ENCODE data around the gene ADAM19.

ADAM19 gene

DNA sequence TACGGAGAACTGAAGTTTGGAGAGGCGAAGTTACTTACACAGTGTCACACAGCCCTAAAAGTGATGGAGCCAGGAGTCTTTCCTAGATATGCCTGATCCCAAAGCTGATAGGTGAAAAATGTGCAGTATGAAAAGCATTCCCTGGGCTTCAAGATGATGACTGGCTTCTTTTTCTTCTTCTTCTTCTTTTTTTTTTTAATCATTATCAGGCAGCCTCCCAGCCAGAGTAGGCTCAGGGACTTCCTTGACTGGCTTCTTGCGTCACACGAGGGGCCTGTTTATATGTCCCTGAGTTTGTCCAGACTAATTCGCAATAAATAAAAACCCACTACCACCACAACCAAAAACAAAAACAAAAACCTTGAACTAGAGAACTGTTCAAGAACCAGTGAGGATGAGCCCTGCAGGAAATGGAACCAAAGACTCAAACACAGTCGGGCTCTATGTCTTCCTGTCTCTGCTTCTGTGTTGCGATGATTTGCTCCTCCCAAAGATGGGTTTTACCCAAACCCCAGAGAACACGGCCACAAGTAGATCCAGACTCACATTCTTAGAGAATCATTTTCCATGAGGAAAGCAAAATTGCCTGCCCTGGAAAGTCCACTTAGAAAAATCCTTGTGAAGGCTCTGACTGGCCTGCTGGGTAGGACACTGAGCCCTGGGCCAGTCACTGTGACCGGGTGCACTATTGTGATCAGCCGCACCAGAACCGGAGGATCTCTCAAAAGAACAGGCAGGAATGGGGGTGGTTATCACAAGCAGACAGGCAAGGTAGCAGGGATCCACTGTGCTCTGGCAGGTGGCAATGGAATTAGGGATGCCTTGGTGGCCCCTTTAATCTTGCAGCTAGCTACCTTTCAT is 38.0 kb upstream of the ADAM19 start:
- ChIA-PET CTCF (no interaction called here), POLR2A (no interaction called here)
- no peak for TF ChIP-seq NFRKB (IDR thresholded peaks at IDR 0.05)
- no peak for TF ChIP-seq BHLHE40 (IDR thresholded peaks at IDR 0.05; ENCODE audit: borderline replicate concordance)
- TF ChIP-seq ELF4 (IDR thresholded peaks at IDR 0.05): no peak
- no peak for TF ChIP-seq ZNF384 (IDR thresholded peaks at IDR 0.05)
- TF ChIP-seq HDGF (IDR thresholded peaks at IDR 0.05; ENCODE audit: borderline replicate concordance): no peak
- no peak for TF ChIP-seq TARDBP (IDR thresholded peaks at IDR 0.05)
- no peak for TF ChIP-seq ARNT (IDR thresholded peaks at IDR 0.05)
- TF ChIP-seq LEF1 (IDR thresholded peaks at IDR 0.05; ENCODE audit: borderline replicate concordance): no peak
- TF ChIP-seq, protein P1, sequence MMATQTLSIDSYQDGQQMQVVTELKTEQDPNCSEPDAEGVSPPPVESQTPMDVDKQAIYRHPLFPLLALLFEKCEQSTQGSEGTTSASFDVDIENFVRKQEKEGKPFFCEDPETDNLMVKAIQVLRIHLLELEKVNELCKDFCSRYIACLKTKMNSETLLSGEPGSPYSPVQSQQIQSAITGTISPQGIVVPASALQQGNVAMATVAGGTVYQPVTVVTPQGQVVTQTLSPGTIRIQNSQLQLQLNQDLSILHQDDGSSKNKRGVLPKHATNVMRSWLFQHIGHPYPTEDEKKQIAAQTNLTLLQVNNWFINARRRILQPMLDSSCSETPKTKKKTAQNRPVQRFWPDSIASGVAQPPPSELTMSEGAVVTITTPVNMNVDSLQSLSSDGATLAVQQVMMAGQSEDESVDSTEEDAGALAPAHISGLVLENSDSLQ (IDR thresholded peaks at IDR 0.05): no peak
- no peak for TF ChIP-seq FOXK2 (IDR thresholded peaks at IDR 0.05)
- no peak for TF ChIP-seq FOXA1 (IDR thresholded peaks at IDR 0.05)
- no peak for TF ChIP-seq L3MBTL2 (conservative IDR thresholded peaks at IDR 0.05)
- TF ChIP-seq SUZ12 (IDR thresholded peaks at IDR 0.05): no peak
- TF ChIP-seq CTBP1 (IDR thresholded peaks at IDR 0.05; ENCODE audit: borderline replicate concordance): no peak
- DNase-seq (ENCODE audit: extremely low spot score): no peak

DNA sequence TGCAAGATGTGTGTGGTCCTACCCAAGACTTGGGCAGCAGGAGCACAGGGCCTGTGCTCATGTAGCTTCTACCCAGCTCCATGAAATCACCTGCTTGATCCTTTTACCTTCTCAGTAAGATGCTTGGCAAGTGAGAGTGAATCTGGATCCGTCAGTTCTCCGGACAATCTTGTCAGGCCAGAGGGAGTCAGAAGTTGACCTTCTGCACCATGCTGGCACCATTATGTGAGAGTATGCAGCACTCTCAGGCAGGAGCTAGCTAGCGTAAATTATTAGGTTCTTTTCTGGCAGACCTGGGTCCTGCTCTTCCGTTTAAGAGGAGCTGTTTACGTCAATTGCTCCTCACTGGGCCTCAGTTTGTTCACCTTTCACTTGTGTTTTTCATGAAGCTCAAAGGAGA is 37.0 kb upstream of the ADAM19 start:
- CTCF ChIA-PET: no interaction called here
- TF ChIP-seq ARNT (IDR thresholded peaks at IDR 0.05) (no peak), SUZ12 (IDR thresholded peaks at IDR 0.05) (no peak), NFRKB (IDR thresholded peaks at IDR 0.05) (no peak), CTBP1 (IDR thresholded peaks at IDR 0.05; ENCODE audit: borderline replicate concordance) (no peak), SP1 (IDR thresholded peaks at IDR 0.05) (no peak), HDGF (IDR thresholded peaks at IDR 0.05; ENCODE audit: borderline replicate concordance) (no peak), TARDBP (IDR thresholded peaks at IDR 0.05) (no peak)
- no peak for DNase-seq (ENCODE audit: extremely low spot score)
- POLR2A ChIA-PET: no interaction called here

DNA sequence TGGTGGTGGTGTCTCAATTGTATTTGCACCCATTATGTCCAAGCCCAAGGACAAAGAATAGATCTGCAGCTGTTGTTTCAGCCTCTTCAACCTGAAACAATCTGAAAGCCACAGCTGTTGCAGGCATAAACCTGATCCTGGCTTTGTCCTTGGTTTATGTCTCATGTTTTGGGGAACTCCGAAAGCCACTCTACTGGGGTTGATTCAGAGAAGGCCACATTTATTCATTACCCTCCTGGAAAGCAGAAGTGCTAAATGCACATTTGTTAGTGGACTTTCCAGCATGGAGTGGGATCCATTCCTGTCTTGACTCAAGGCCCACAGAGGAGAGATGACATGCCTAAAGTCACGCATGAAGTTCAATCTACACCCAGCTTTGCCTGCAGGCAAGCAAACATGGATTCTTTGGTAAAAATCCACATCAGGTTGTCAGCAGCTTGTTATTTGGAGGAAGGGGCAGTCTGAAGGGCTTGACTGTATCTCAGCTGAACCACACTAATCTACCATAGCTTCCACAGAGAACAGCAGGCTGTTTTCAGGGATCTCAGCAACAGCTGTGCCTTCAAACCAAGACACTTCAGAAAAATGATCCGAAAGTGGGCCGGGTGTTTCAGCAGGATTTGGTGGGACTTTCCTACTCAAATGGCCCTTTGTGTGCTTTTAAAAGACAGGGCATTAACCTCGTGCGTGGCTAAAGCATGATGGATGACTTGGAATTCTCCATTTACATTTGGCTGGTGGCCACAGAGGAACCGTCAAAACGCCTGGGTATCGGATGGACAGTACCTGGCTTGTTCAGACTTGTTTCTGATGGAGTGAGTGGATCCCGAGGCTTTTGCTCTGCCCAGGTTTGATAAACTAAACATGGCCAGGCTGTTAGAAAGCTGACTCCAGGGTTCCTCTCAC is 36.2 kb upstream of the ADAM19 start:
- CTCF ChIA-PET: no interaction called here
- POLR2A ChIA-PET: no interaction called here
- TF ChIP-seq LEF1 (IDR thresholded peaks at IDR 0.05; ENCODE audit: borderline replicate concordance) (no peak), CTBP1 (IDR thresholded peaks at IDR 0.05; ENCODE audit: borderline replicate concordance) (no peak), FOXA1 (IDR thresholded peaks at IDR 0.05) (no peak), ARNT (IDR thresholded peaks at IDR 0.05) (no peak), ELF4 (IDR thresholded peaks at IDR 0.05) (no peak), FOXK2 (IDR thresholded peaks at IDR 0.05) (no peak), BHLHE40 (IDR thresholded peaks at IDR 0.05; ENCODE audit: borderline replicate concordance) (no peak), FOXM1 (IDR thresholded peaks at IDR 0.05; ENCODE audit: borderline replicate concordance) (no peak), L3MBTL2 (conservative IDR thresholded peaks at IDR 0.05) (no peak), SP1 (IDR thresholded peaks at IDR 0.05) (no peak), NFRKB (IDR thresholded peaks at IDR 0.05) (no peak), TARDBP (IDR thresholded peaks at IDR 0.05) (no peak), ZNF384 (IDR thresholded peaks at IDR 0.05) (no peak), SUZ12 (IDR thresholded peaks at IDR 0.05) (no peak), HDGF (IDR thresholded peaks at IDR 0.05; ENCODE audit: borderline replicate concordance) (no peak)
- TF ChIP-seq, protein P1 (IDR thresholded peaks at IDR 0.05): no peak
- DNase-seq (ENCODE audit: extremely low spot score): no peak

DNA sequence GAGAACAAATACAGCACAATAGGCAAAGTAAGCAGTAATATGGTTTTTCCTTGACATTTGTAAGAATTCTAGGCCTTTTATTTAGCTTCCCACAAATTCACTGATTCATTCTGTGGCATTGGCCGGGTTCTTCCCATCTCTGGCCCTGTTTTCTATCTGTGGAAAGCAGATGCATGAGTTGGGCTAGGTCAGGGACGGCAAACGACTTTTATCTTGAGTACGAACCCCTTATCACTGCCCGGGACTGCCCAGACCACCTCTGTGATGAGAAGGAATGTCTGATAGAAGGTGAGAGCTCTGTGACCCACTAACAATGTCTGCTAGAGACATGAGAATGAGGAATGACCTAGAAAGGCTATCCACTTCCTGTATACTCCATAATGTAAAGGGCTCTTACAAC is 35.4 kb upstream of the ADAM19 start:
- no peak for DNase-seq (ENCODE audit: extremely low spot score)
- CTCF ChIA-PET: no interaction called here
- no peak for TF ChIP-seq L3MBTL2 (conservative IDR thresholded peaks at IDR 0.05)
- TF ChIP-seq FOXM1 (IDR thresholded peaks at IDR 0.05; ENCODE audit: borderline replicate concordance): no peak
- no peak for TF ChIP-seq ARNT (IDR thresholded peaks at IDR 0.05)
- TF ChIP-seq NFRKB (IDR thresholded peaks at IDR 0.05): no peak
- TF ChIP-seq, protein P1 (IDR thresholded peaks at IDR 0.05): no peak
- TF ChIP-seq CTBP1 (IDR thresholded peaks at IDR 0.05; ENCODE audit: borderline replicate concordance): no peak
- TF ChIP-seq ELF4 (IDR thresholded peaks at IDR 0.05): no peak
- TF ChIP-seq SUZ12 (IDR thresholded peaks at IDR 0.05): no peak
- TF ChIP-seq FOXA1 (IDR thresholded peaks at IDR 0.05): no peak
- TF ChIP-seq HDGF (IDR thresholded peaks at IDR 0.05; ENCODE audit: borderline replicate concordance): no peak
- TF ChIP-seq BHLHE40 (IDR thresholded peaks at IDR 0.05; ENCODE audit: borderline replicate concordance): no peak
- TF ChIP-seq LEF1 (IDR thresholded peaks at IDR 0.05; ENCODE audit: borderline replicate concordance): no peak
- TF ChIP-seq ZNF384 (IDR thresholded peaks at IDR 0.05): no peak
- TF ChIP-seq FOXK2 (IDR thresholded peaks at IDR 0.05): no peak
- POLR2A ChIA-PET: no interaction called here

DNA sequence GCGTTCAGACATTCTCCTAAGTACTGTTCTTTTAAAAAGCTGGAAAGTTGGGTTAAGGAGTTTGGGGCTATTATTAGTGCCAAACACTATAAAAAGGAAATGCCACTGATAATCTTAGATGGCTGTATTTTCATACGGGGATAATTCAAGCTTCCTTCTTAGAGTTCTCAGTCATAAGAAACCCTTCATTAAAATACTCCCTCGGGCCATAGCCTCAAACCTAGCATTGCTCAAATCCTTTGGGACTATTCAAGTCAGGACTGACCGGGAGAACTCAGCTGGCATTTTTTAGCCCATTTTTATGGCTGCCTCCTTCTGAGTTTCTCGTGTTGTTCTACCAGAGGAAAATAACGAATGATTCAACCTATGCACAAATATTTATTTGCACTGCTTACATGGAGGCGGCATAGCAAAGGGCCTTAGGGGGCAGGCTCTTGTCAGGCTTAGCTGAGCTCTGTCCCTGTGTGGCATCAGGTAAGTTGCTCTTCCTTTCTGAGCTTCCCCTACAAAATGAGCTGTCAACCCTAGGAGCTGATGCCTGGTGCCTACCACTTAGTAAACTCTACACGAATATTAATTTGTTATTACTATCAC is 33.5 kb upstream of the ADAM19 start:
- no peak for DNase-seq (ENCODE audit: extremely low spot score)
- POLR2A ChIA-PET: no interaction called here
- TF ChIP-seq FOXM1 (IDR thresholded peaks at IDR 0.05; ENCODE audit: borderline replicate concordance): no peak
- TF ChIP-seq BHLHE40 (IDR thresholded peaks at IDR 0.05; ENCODE audit: borderline replicate concordance): no peak
- TF ChIP-seq TARDBP (IDR thresholded peaks at IDR 0.05): no peak
- TF ChIP-seq HDGF (IDR thresholded peaks at IDR 0.05; ENCODE audit: borderline replicate concordance): no peak
- no peak for TF ChIP-seq SP1 (IDR thresholded peaks at IDR 0.05)
- TF ChIP-seq, protein P1 (IDR thresholded peaks at IDR 0.05): no peak
- TF ChIP-seq CTBP1 (IDR thresholded peaks at IDR 0.05; ENCODE audit: borderline replicate concordance): no peak
- no peak for TF ChIP-seq LEF1 (IDR thresholded peaks at IDR 0.05; ENCODE audit: borderline replicate concordance)
- no peak for TF ChIP-seq NFRKB (IDR thresholded peaks at IDR 0.05)
- no peak for TF ChIP-seq L3MBTL2 (conservative IDR thresholded peaks at IDR 0.05)
- TF ChIP-seq ARNT (IDR thresholded peaks at IDR 0.05): no peak
- TF ChIP-seq ELF4 (IDR thresholded peaks at IDR 0.05): no peak
- CTCF ChIA-PET: no interaction called here
